Measurements from ENCODE around the gene REC8. TPM values are rescaled to one million over a fixed set of nuclear protein-coding genes. Genes with fewer than 3 reads are reported as not detected.

Gene REC8
- total RNA-seq, 1 donor from 2014 or later, result 0.87 TPM

Other genes with a start within 250 kb of the REC8 start
- gene DHRS4, start 218.3 kb upstream of the REC8 start, total RNA-seq, result 48.3 and 59.6 TPM in 2 replicates
- gene DHRS4L2, start 183.2 kb upstream of the REC8 start, total RNA-seq, result 12.1 and 14.8 TPM in 2 replicates
- gene CARMIL3, start 120.1 kb upstream of the REC8 start, total RNA-seq, result under 0.01 TPM in 1 of 2 replicates, not detected in the other
- not detected in 2 replicates for gene CPNE6, start 100.5 kb upstream of the REC8 start, total RNA-seq
- 6.7 and 9.0 TPM in 2 replicates for gene PCK2, start 77.8 kb upstream of the REC8 start, total RNA-seq
- 65.9 and 89.1 TPM in 2 replicates for gene DCAF11, start 57.3 kb upstream of the REC8 start, total RNA-seq
- gene NRL, start 57.1 kb upstream of the REC8 start, total RNA-seq, result 0.69 and 2.2 TPM in 2 replicates
- gene FITM1, start 41.4 kb upstream of the REC8 start, total RNA-seq, result 0.34 and 0.76 TPM in 2 replicates
- 142 and 144 TPM in 2 replicates for gene PSME1, start 35.9 kb upstream of the REC8 start, total RNA-seq
- gene EMC9, start 30.5 kb upstream of the REC8 start, total RNA-seq, result 15.4 and 15.8 TPM in 2 replicates
- 109 and 142 TPM in 2 replicates for gene PSME2, start 25.5 kb upstream of the REC8 start, total RNA-seq
- gene RNF31, start 24.6 kb upstream of the REC8 start, total RNA-seq, result 22.1 and 24.0 TPM in 2 replicates
- 43.9 and 55.4 TPM in 2 replicates for gene IRF9, start 10.8 kb upstream of the REC8 start, total RNA-seq
- gene IPO4, start 16.7 kb downstream of the REC8 start, total RNA-seq, result 19.3 and 31.5 TPM in 2 replicates
- 39.6 and 58.0 TPM in 2 replicates for gene TM9SF1, start 23.4 kb downstream of the REC8 start, total RNA-seq
- not detected in 2 replicates for gene TSSK4, start 33.6 kb downstream of the REC8 start, total RNA-seq
- gene CHMP4A, start 41.4 kb downstream of the REC8 start, total RNA-seq, result 23.7 and 27.1 TPM in 2 replicates
- gene MDP1, start 44.0 kb downstream of the REC8 start, total RNA-seq, result 11.3 and 13.1 TPM in 2 replicates
- 186 and 243 TPM in 2 replicates for gene NEDD8, start 60.3 kb downstream of the REC8 start, total RNA-seq
- gene GMPR2, start 60.8 kb downstream of the REC8 start, total RNA-seq, result 80.6 and 106 TPM in 2 replicates
- gene TINF2, start 70.5 kb downstream of the REC8 start, total RNA-seq, result 45.1 and 70.4 TPM in 2 replicates
- gene TGM1, start 91.1 kb downstream of the REC8 start, total RNA-seq, result 0.09 and 0.22 TPM in 2 replicates
- 10.7 and 12.2 TPM in 2 replicates for gene RABGGTA, start 99.5 kb downstream of the REC8 start, total RNA-seq
- gene DHRS1, start 127.7 kb downstream of the REC8 start, total RNA-seq, result 5.8 and 16.0 TPM in 2 replicates
- 20.8 and 21.0 TPM in 2 replicates for gene NOP9, start 127.8 kb downstream of the REC8 start, total RNA-seq
- gene CIDEB, start 135.9 kb downstream of the REC8 start, total RNA-seq, result 1.2 TPM in 2 replicates
- 2.3 and 3.1 TPM in 2 replicates for gene LTB4R2, start 138.1 kb downstream of the REC8 start, total RNA-seq
- gene LTB4R, start 139.4 kb downstream of the REC8 start, total RNA-seq, result 1.6 and 1.7 TPM in 2 replicates
- gene ADCY4, start 163.0 kb downstream of the REC8 start, total RNA-seq, result 51.0 and 57.6 TPM in 2 replicates
- 2.1 and 2.2 TPM in 2 replicates for gene RIPK3, start 167.9 kb downstream of the REC8 start, total RNA-seq
- 0.34 and 0.65 TPM in 2 replicates for gene NFATC4, start 196.1 kb downstream of the REC8 start, total RNA-seq
- 3.1 and 3.9 TPM in 2 replicates for gene NYNRIN, start 226.9 kb downstream of the REC8 start, total RNA-seq